ENCODE measurements around the gene CCNK. TPM values are rescaled to one million over a fixed set of nuclear protein-coding genes. Genes with fewer than 3 reads are reported as not detected.

Gene CCNK
- total RNA-seq, 1 experiment from 2014 or later = 80.1 TPM

DNA sequence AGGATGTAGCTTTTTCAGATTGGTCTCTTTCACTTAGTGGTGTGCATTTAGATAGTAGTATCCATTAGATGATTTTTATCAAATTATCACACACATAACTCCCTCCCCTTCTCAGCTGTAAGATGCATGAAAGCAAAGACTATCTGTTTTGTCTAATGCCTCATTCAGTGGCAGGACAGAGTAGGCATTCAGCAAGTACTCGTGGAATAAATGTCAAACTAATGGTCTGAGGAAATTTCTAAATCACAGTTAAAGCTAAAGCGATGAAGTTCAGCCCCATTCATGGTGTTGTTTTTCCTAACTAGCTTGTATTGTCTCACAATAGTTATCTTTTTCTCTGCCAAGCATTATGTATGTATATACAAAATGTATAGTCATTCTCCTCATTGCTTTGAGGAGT lies 16.1 kb downstream of the CCNK start:
- Histone ChIP-seq H3K4ac (ENCODE audit: low read depth, low read length) (no peak overlapping the region), H3K9me3 (ENCODE audit: control insufficient read depth, low read depth, low read length) (no peaks in the 10 kb centered on the region), H4K91ac (ENCODE audit: insufficient read length, low read depth, low read length) (no peak overlapping the region), H2BK5ac (ENCODE audit: insufficient read length, low read length) (no peak overlapping the region), H3T11ph (ENCODE audit: low read length) (no peak overlapping the region), H3K23ac (ENCODE audit: insufficient read length, low read depth, low read length) (no peak overlapping the region), H3K79me2 (ENCODE audit: insufficient read depth, low read length) (no peaks in the 10 kb centered on the region; the same call in 1 of the 2 replicates), H3K18ac (ENCODE audit: insufficient read length, low read depth, low read length) (no peak overlapping the region), H3K27me3 (ENCODE audit: insufficient read depth, low read length) (no peaks in the 10 kb centered on the region), H2BK15ac (ENCODE audit: low read depth, low read length) (no peak overlapping the region), H4K8ac (replicated peaks; ENCODE audit: insufficient read length, low read depth, low read length) (no peak overlapping the region), H4K20me1 (ENCODE audit: control insufficient read depth, insufficient read depth, insufficient read length) (no peaks in the 10 kb centered on the region), H4K5ac (ENCODE audit: insufficient read length, low read depth, low read length) (no peak overlapping the region), H3K23me2 (ENCODE audit: insufficient read length, low read depth, low read length, poor library complexity, severe bottlenecking) (no peaks in the 10 kb centered on the region), H2AFZ (ENCODE audit: low read length) (no peak overlapping the region), H2BK20ac (ENCODE audit: low read depth, low read length, poor library complexity, severe bottlenecking) (no peak overlapping the region), H3K56ac (ENCODE audit: insufficient read length, low read depth, low read length) (no peak overlapping the region), H3K27ac (ENCODE audit: insufficient read length, low read depth, low read length) (no peak overlapping the region), H2BK120ac (ENCODE audit: low read depth, low read length, poor library complexity, severe bottlenecking) (no peak overlapping the region), H3K9ac (ENCODE audit: extremely low read depth, insufficient read length, low read length) (no peak overlapping the region), H3K14ac (ENCODE audit: insufficient read depth, low read length) (no peak overlapping the region), H2AK5ac (ENCODE audit: insufficient read length, low read length) (no peak overlapping the region), H3K4me1 (ENCODE audit: insufficient read depth, low read length) (no peaks in the 10 kb centered on the region; the same call in 1 of the 2 replicates), H2BK12ac (ENCODE audit: insufficient read length, low read depth, low read length) (no peak overlapping the region), H3K79me1 (ENCODE audit: insufficient read depth, low read depth, low read length, poor library complexity, severe bottlenecking) (peaks cover 10% of the 10 kb centered on the region), H3K4me2 (ENCODE audit: insufficient read depth, insufficient read length, low read length) (no peak overlapping the region)
- Mint-ChIP-seq H3K4me3 (no peak overlapping the region), H3K9me3 (no peaks in the 10 kb centered on the region), H3K27me3 (ENCODE audit: low read depth) (no peaks in the 10 kb centered on the region), H3K27ac (no peak overlapping the region), H3K4me1 (peaks cover 0 to 3% of the 10 kb centered on the region in 2 experiments; a peak in 2 of 4 replicates), H3K36me3 (ENCODE audit: insufficient read depth in 1 of 3, low read depth in 3 of 3) (peaks cover 28 to 81% (median 72%) of the 10 kb centered on the region in 3 experiments; a peak in 6 of 7 replicates)
- TF ChIP-seq, protein P1, sequence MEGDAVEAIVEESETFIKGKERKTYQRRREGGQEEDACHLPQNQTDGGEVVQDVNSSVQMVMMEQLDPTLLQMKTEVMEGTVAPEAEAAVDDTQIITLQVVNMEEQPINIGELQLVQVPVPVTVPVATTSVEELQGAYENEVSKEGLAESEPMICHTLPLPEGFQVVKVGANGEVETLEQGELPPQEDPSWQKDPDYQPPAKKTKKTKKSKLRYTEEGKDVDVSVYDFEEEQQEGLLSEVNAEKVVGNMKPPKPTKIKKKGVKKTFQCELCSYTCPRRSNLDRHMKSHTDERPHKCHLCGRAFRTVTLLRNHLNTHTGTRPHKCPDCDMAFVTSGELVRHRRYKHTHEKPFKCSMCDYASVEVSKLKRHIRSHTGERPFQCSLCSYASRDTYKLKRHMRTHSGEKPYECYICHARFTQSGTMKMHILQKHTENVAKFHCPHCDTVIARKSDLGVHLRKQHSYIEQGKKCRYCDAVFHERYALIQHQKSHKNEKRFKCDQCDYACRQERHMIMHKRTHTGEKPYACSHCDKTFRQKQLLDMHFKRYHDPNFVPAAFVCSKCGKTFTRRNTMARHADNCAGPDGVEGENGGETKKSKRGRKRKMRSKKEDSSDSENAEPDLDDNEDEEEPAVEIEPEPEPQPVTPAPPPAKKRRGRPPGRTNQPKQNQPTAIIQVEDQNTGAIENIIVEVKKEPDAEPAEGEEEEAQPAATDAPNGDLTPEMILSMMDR (conservative IDR thresholded peaks at IDR 0.05) = no peak
- DNase-seq = no peak
- no CpG with 5 or more reads among the region's 2 CpGs for WGBS (ENCODE audit: extremely low coverage, insufficient read length, low lambda C conversion rate)
